Keratinocyte (primary cell): ENCODE data around the gene MAOB. TPM values are rescaled to one million over a fixed set of nuclear protein-coding genes. Genes with fewer than 3 reads are reported as not detected.
"Not testable (repeated sequence)": the region's sequence is repeated elsewhere in the genome, so short reads cannot be mapped to it uniquely, and the experiment has no call there.

Source experiments
- DNase-seq: peaks from one replicate; pipeline ENCODE4 v3.0.0-alpha.2; 2011; ENCODE audit warnings: low read depth, missing footprints, low spot score
- FAIRE-seq: peaks from 2 replicates; lab custom pipeline; 2011; peaks lifted over from hg19 to GRCh38; lab: Jason Lieb, UNC
- H2AFZ ChIP-seq: 2 replicates; pipeline ENCODE4 v1.6.0; 2012; ENCODE audit warnings: low read length, control low read depth, inconsistent platforms; ENCODE audit not compliant: control insufficient read depth
- H3K27ac ChIP-seq: 2 replicates; pipeline ENCODE4 v1.5.1; 2011; ENCODE audit warnings: low read length; ENCODE audit not compliant: control insufficient read depth, insufficient read depth
- H3K27me3 ChIP-seq: 3 replicates; pipeline ENCODE4 v1.6.0; 2011; ENCODE audit warnings: low read length; ENCODE audit not compliant: control insufficient read depth, insufficient read depth; ENCODE audit errors: extremely low read depth
- H3K36me3 ChIP-seq, 2 experiments: 2 replicates in 1 of 2; 3 replicates in 1 of 2; pipeline ENCODE4 v1.5.1; 2011; ENCODE audit warnings: low read length in 2 of 2, mild to moderate bottlenecking in 1 of 2; ENCODE audit not compliant: control insufficient read depth in 2 of 2, insufficient read depth in 2 of 2; ENCODE audit errors: extremely low read depth in 1 of 2
- H3K4me1 ChIP-seq: 3 replicates; pipeline ENCODE4 v1.5.1; 2011; ENCODE audit warnings: low read length; ENCODE audit not compliant: control insufficient read depth, insufficient read depth; ENCODE audit errors: extremely low read depth
- H3K4me2 ChIP-seq: 3 replicates; pipeline ENCODE4 v1.6.0; 2011; ENCODE audit warnings: low read depth, low read length; ENCODE audit not compliant: control insufficient read depth, insufficient read depth; ENCODE audit errors: extremely low read depth
- H3K4me3 ChIP-seq, 3 experiments: fragments of 200-600 bp in 1 of 3; sonication (generic) in 1 of 3; 2 replicates in 2 of 3; 3 replicates in 1 of 3; pipeline ENCODE4 v1.5.1; 2011 to 2016; ENCODE audit warnings: low read length in 3 of 3, mild to moderate bottlenecking in 3 of 3, control low read depth in 2 of 3, inconsistent platforms in 1 of 3, low read depth in 1 of 3, mixed read lengths in 1 of 3, mixed run types in 1 of 3, moderate library complexity in 1 of 3; ENCODE audit not compliant: control insufficient read depth in 2 of 3, insufficient read depth in 2 of 3; ENCODE audit errors: extremely low read depth in 1 of 3
- H3K79me2 ChIP-seq: 2 replicates; pipeline ENCODE4 v1.6.0; 2012; ENCODE audit warnings: low read length; ENCODE audit not compliant: control insufficient read depth, insufficient read depth
- H3K9ac ChIP-seq: 3 replicates; pipeline ENCODE4 v1.6.0; 2011; ENCODE audit warnings: low read length; ENCODE audit not compliant: control insufficient read depth, insufficient read depth; ENCODE audit errors: extremely low read depth
- H3K9me1 ChIP-seq: 3 replicates; pipeline ENCODE4 v1.6.0; 2011; ENCODE audit warnings: low read length; ENCODE audit not compliant: control insufficient read depth, insufficient read depth; ENCODE audit errors: extremely low read depth
- H3K9me3 ChIP-seq: 2 replicates; pipeline ENCODE4 v1.5.1; 2012; ENCODE audit warnings: low read depth, low read length; ENCODE audit not compliant: control insufficient read depth
- H4K20me1 ChIP-seq: 3 replicates; pipeline ENCODE4 v1.6.0; 2011; ENCODE audit warnings: low read length; ENCODE audit not compliant: control insufficient read depth, insufficient read depth; ENCODE audit errors: extremely low read depth
- CTCF ChIP-seq, 3 experiments: IDR thresholded peaks in 1 of 3; conservative IDR thresholded peaks in 1 of 3; optimal IDR thresholded peaks in 1 of 3; 2 replicates in 2 of 3; 3 replicates in 1 of 3; pipeline versions ENCODE3 to v1.5.1; 2011; ENCODE audit warnings: low read length in 3 of 3, mild to moderate bottlenecking in 3 of 3, moderate library complexity in 2 of 3, control low read depth in 1 of 3, inconsistent platforms in 1 of 3; ENCODE audit not compliant: insufficient read depth in 2 of 3; ENCODE audit errors: extremely low read depth in 1 of 3
- EZH2 ChIP-seq: IDR thresholded peaks from one replicate; pipeline ENCODE4 v1.6.1; 2012; ENCODE audit warnings: inconsistent platforms, mild to moderate bottlenecking, low read length, moderate library complexity
- dilution Hi-C: fragments of 300-500 bp; cut with MboI; formaldehyde crosslinking; loops from one replicate; pipeline ENCODE4 v1.7.0; 2020; ENCODE audit warnings: low sequenced_read_pairs; ENCODE audit not compliant: extremely low pct_ligation_motif_present
- polyA plus RNA-seq, 5 experiments: library from polyadenylated mRNA; depleted of rRNA in 3 of 5; stranded (reverse) in 3 of 5; stranded (forward) in 1 of 5; unstranded in 1 of 5; fragments of >200 nt; gene quantifications; 1 replicate in 1 of 5; 2 replicates in 3 of 5; 3 replicates in 1 of 5; pipeline versions ENCODE4 v1.2.1 to v1.2.3, GENCODE V29; 2011 to 2012; ENCODE audit warnings: missing spikeins in 2 of 5, low read depth in 1 of 5, low replicate concordance in 1 of 5

Gene MAOB
- polyA plus RNA-seq, 1 donor (not counting 4 experiments of a cell fraction or from before 2014, with no cell fraction given) = 0.24 TPM

GRCh38 chrX:43728966-43729365, 153.3 kb downstream of the MAOB start:
- dilution Hi-C loops = no loop called here
- Histone ChIP-seq H4K20me1 (no peaks in the 10 kb centered on the region), H3K9me1 (no peaks in the 10 kb centered on the region), H2AFZ (no peak overlapping the region), H3K9me3 (no peaks in the 10 kb centered on the region), H3K79me2 (no peaks in the 10 kb centered on the region), H3K4me3 (no peak overlapping the region), H3K27ac (no peak overlapping the region), H3K36me3 (peaks cover 0 to 2% of the 10 kb centered on the region in 2 experiments), H3K4me1 (no peaks in the 10 kb centered on the region), H3K4me2 (no peak overlapping the region), H3K9ac (no peak overlapping the region), H3K27me3 (no peaks in the 10 kb centered on the region)
- TF ChIP-seq CTCF (optimal IDR thresholded peaks at IDR 0.05 in 1 of 3, IDR thresholded peaks at IDR 0.05 in 1 of 3, conservative IDR thresholded peaks at IDR 0.05 in 1 of 3; ENCODE audit: extremely low read depth in 1 of 3, insufficient read depth in 2 of 3, low read length in 3 of 3) (no peak), EZH2 (no peak)
- FAIRE-seq (no peak), DNase-seq (no peak)

GRCh38 chrX:43728002-43728401, 154.2 kb downstream of the MAOB start:
- peaks cover 0 to 2% of the 10 kb centered on the region in 2 experiments for H3K36me3 ChIP-seq
- no peak overlapping the region for H2AFZ ChIP-seq
- H3K27me3 ChIP-seq = no peaks in the 10 kb centered on the region
- H3K4me1 ChIP-seq = no peaks in the 10 kb centered on the region
- no peak for FAIRE-seq
- no peaks in the 10 kb centered on the region for H3K9me1 ChIP-seq
- TF ChIP-seq EZH2 (no peak), CTCF (optimal IDR thresholded peaks at IDR 0.05 in 1 of 3, IDR thresholded peaks at IDR 0.05 in 1 of 3, conservative IDR thresholded peaks at IDR 0.05 in 1 of 3; ENCODE audit: extremely low read depth in 1 of 3, insufficient read depth in 2 of 3, low read length in 3 of 3) (no peak)
- no peak overlapping the region for H3K27ac ChIP-seq
- H4K20me1 ChIP-seq = no peaks in the 10 kb centered on the region
- no peak overlapping the region for H3K4me2 ChIP-seq
- H3K79me2 ChIP-seq = no peaks in the 10 kb centered on the region
- no peak for DNase-seq
- no peaks in the 10 kb centered on the region for H3K9me3 ChIP-seq
- no peak overlapping the region for H3K9ac ChIP-seq
- H3K4me3 ChIP-seq = no peak overlapping the region
- dilution Hi-C loops = no loop called here

- H3K79me2 ChIP-seq, H4K20me1 ChIP-seq, H3K36me3 ChIP-seq, H3K27ac ChIP-seq, H3K27me3 ChIP-seq, H3K4me1 ChIP-seq, H2AFZ ChIP-seq, H3K9ac ChIP-seq, FAIRE-seq, H3K4me2 ChIP-seq, H3K9me1 ChIP-seq, H3K9me3 ChIP-seq, DNase-seq, H3K4me3 ChIP-seq, dilution Hi-C loops: not testable (repeated sequence)
Measured at GRCh38 chrX:43727254-43727653, 155.0 kb downstream of the MAOB start.

- H3K4me3 ChIP-seq, dilution Hi-C loops, H3K4me2 ChIP-seq: not testable (repeated sequence)
Measured at GRCh38 chrX:43725227-43725626, 157.0 kb downstream of the MAOB start.

More at GRCh38 chrX:43725227-43725626, 157.0 kb downstream of the MAOB start:
- H3K79me2 ChIP-seq, H4K20me1 ChIP-seq, H3K27me3 ChIP-seq, H2AFZ ChIP-seq, FAIRE-seq, H3K9ac ChIP-seq, DNase-seq, H3K4me1 ChIP-seq, H3K9me1 ChIP-seq, H3K9me3 ChIP-seq, H3K36me3 ChIP-seq, H3K27ac ChIP-seq: not testable (repeated sequence)
